Neuronal stem cell (in vitro differentiated cells): ENCODE results near the gene KRT23.

Experiments
- DNase-seq: peaks from one replicate; pipeline ENCODE4 v3.0.0-alpha.2; 2013; ENCODE audit warnings: low spot score
- H2AFZ ChIP-seq: one replicate; pipeline ENCODE4 v1.6.1; 2013; ENCODE audit warnings: mild to moderate bottlenecking, low read length, inconsistent platforms
- H2AK5ac ChIP-seq: 2 replicates; pipeline ENCODE4 v1.6.1; 2013; ENCODE audit warnings: low read depth, mild to moderate bottlenecking, inconsistent platforms, low read length, moderate library complexity, mixed read lengths
- H2BK120ac ChIP-seq: 2 replicates; pipeline ENCODE4 v1.6.1; 2013; ENCODE audit warnings: low read depth, mild to moderate bottlenecking, inconsistent platforms, low read length, moderate library complexity, mixed read lengths
- H2BK12ac ChIP-seq: one replicate; pipeline ENCODE4 v1.6.1; 2013; ENCODE audit warnings: low read length, inconsistent platforms
- H2BK15ac ChIP-seq: 2 replicates; pipeline ENCODE4 v1.6.1; 2013; ENCODE audit warnings: mild to moderate bottlenecking, low read length, inconsistent platforms, mixed read lengths
- H2BK5ac ChIP-seq: one replicate; pipeline ENCODE4 v1.6.1; 2013; ENCODE audit warnings: inconsistent platforms, mild to moderate bottlenecking, low read length, moderate library complexity
- H3K14ac ChIP-seq: one replicate; pipeline ENCODE4 v1.6.1; 2013; ENCODE audit warnings: low read length, inconsistent platforms
- H3K18ac ChIP-seq: 2 replicates; pipeline ENCODE4 v1.6.1; 2013; ENCODE audit warnings: low read length, inconsistent platforms
- H3K23ac ChIP-seq: 2 replicates; pipeline ENCODE4 v1.6.1; 2013; ENCODE audit warnings: low read depth, mild to moderate bottlenecking, mixed read lengths, low read length, inconsistent platforms; ENCODE audit not compliant: poor library complexity
- H3K27ac ChIP-seq: replicated peaks from 3 replicates; pipeline ENCODE4 v1.5.1; 2013; ENCODE audit warnings: low read length, inconsistent platforms
- H3K27me3 ChIP-seq, 3 experiments: 2 replicates each; pipeline ENCODE4 v1.6.1; 2013; ENCODE audit warnings: low read length in 3 of 3, mild to moderate bottlenecking in 2 of 3, inconsistent platforms in 1 of 3, low read depth in 1 of 3, mixed read lengths in 1 of 3, moderate library complexity in 1 of 3; ENCODE audit not compliant: control insufficient read depth in 3 of 3, insufficient read depth in 3 of 3
- H3K36me3 ChIP-seq, 2 donors: replicated peaks in 1 of 2; 2 replicates each; pipeline ENCODE4 v1.6.1; 2013; ENCODE audit warnings: low read length in 2 of 2; ENCODE audit not compliant: control insufficient read depth in 2 of 2, insufficient read depth in 2 of 2
- H3K4ac ChIP-seq: 2 replicates; pipeline ENCODE4 v1.6.1; 2013; ENCODE audit warnings: inconsistent platforms, mild to moderate bottlenecking, low read length, moderate library complexity
- H3K4me1 ChIP-seq, 2 donors: 1 replicate in 1 of 2; 2 replicates in 1 of 2; pipeline ENCODE4 v1.6.1; 2013; ENCODE audit warnings: low read length in 2 of 2, low read depth in 1 of 2; ENCODE audit not compliant: control insufficient read depth in 2 of 2, insufficient read depth in 1 of 2
- H3K4me2 ChIP-seq: one replicate; pipeline ENCODE4 v1.6.1; 2013; ENCODE audit warnings: mild to moderate bottlenecking, low read length, inconsistent platforms; ENCODE audit not compliant: insufficient read depth, poor library complexity, severe bottlenecking
- H3K4me3 ChIP-seq, 2 donors: 2 replicates each; pipeline ENCODE4 v1.5.1; 2013; ENCODE audit warnings: low read length in 2 of 2, mild to moderate bottlenecking in 2 of 2, inconsistent platforms in 1 of 2, moderate library complexity in 1 of 2
- H3K79me1 ChIP-seq: one replicate; pipeline ENCODE4 v1.6.1; 2013; ENCODE audit warnings: low read depth, mild to moderate bottlenecking, inconsistent platforms, low read length, moderate library complexity
- H3K9ac ChIP-seq: one replicate; pipeline ENCODE4 v1.6.1; 2013; ENCODE audit warnings: mild to moderate bottlenecking, low read depth, low read length, inconsistent platforms; ENCODE audit not compliant: poor library complexity
- H3K9me3 ChIP-seq, 2 donors: replicated peaks in 1 of 2; 2 replicates each; pipeline versions ENCODE3 to v1.6.1; 2013; ENCODE audit warnings: low read length in 2 of 2, mild to moderate bottlenecking in 2 of 2, inconsistent platforms in 1 of 2, low read depth in 1 of 2, mixed read lengths in 1 of 2, moderate library complexity in 1 of 2; ENCODE audit not compliant: control insufficient read depth in 2 of 2, insufficient read depth in 1 of 2
- H4K8ac ChIP-seq: one replicate; pipeline ENCODE4 v1.6.1; 2013; ENCODE audit warnings: low read depth, mild to moderate bottlenecking, inconsistent platforms, low read length, moderate library complexity
- H4K91ac ChIP-seq: one replicate; pipeline ENCODE4 v1.6.1; 2013; ENCODE audit warnings: low read length, low read depth, mild to moderate bottlenecking, inconsistent platforms; ENCODE audit not compliant: poor library complexity
- WGBS, 2 donors: extraction: QIAGEN DNeasy Blood & Tissue Kit; methylation state at CpG; one replicate each; pipeline ENCODE4 v1.1.7; 2013; ENCODE audit warnings: missing lambda C conversion rate in 2 of 2, mixed read lengths in 1 of 2; ENCODE audit not compliant: insufficient read length in 2 of 2, insufficient replicate concordance in 1 of 2; ENCODE audit errors: extremely low coverage in 2 of 2; 5-methylcytosine and 5-hydroxymethylcytosine counted together

Gene KRT23

DNA sequence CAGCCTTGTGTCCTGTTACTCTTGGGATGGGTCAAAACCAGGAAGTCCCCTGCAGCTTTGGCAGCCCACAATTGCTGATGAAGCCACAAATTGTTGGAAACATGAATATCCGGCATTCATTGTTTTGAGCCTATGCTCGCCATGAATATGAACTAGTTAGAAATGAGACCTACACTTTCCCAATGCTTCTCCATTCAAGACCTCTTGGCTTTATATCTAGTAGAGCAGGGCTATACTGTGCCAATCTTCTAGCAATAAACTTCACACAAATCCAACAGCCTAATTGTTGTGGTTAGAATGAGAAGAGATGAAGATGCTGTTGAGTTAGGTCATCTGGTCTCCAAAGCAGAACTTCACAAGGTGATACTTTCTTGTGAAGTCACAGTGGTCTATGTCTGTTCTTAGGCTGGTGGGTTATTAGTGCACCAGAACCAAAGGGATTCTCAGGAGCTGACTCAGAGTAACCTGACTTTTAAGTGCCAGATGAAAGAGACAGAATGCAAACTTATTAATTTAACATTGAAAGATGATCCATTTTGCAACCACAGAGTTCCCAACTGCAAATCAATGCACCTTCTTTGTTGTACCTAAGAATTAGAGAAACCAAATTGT is 13.7 kb upstream of the KRT23 start:
- H3K4ac ChIP-seq: no peak overlapping the region
- no peak overlapping the region for H2BK12ac ChIP-seq
- no peak overlapping the region for H2BK5ac ChIP-seq
- H3K14ac ChIP-seq: no peak overlapping the region
- H3K27me3 ChIP-seq: peaks cover 0 to 7% (median 0%) of the 10 kb centered on the region in 3 experiments
- peaks cover 0 to 3% of the 10 kb centered on the region in 2 donors for H3K4me1 ChIP-seq
- no peak overlapping the region for H3K27ac ChIP-seq
- H3K36me3 ChIP-seq: no peaks in the 10 kb centered on the region
- H3K79me1 ChIP-seq: no peaks in the 10 kb centered on the region
- no peak for DNase-seq
- no peak overlapping the region for H3K4me3 ChIP-seq
- H3K9ac ChIP-seq: no peak overlapping the region
- H4K8ac ChIP-seq: no peak overlapping the region
- no peak overlapping the region for H2AK5ac ChIP-seq
- no CpG with 5 or more reads among the region's 2 CpGs for WGBS, 2 donors
- no peak overlapping the region for H2BK15ac ChIP-seq
- no peak overlapping the region for H3K4me2 ChIP-seq
- H4K91ac ChIP-seq: no peak overlapping the region
- no peaks in the 10 kb centered on the region for H3K9me3 ChIP-seq
- H3K18ac ChIP-seq: no peak overlapping the region
- no peak overlapping the region for H2AFZ ChIP-seq
- no peak overlapping the region for H2BK120ac ChIP-seq
- H3K23ac ChIP-seq: no peak overlapping the region

GRCh38 chr17:40950176-40950575 is 12.7 kb upstream of the KRT23 start:
- Histone ChIP-seq H3K27me3 (peaks cover 0 to 7% (median 0%) of the 10 kb centered on the region in 3 experiments), H3K9ac (no peak overlapping the region), H3K79me1 (no peaks in the 10 kb centered on the region), H3K18ac (no peak overlapping the region), H2AFZ (no peak overlapping the region), H3K4me3 (no peak overlapping the region), H3K4me1 (peaks cover 0 to 6% of the 10 kb centered on the region in 2 donors), H3K4me2 (no peak overlapping the region), H3K9me3 (no peaks in the 10 kb centered on the region), H4K8ac (no peak overlapping the region), H2BK5ac (no peak overlapping the region), H3K14ac (no peak overlapping the region), H3K4ac (no peak overlapping the region), H3K23ac (no peak overlapping the region), H4K91ac (no peak overlapping the region), H2BK12ac (no peak overlapping the region), H3K36me3 (no peaks in the 10 kb centered on the region), H2AK5ac (no peak overlapping the region), H2BK15ac (no peak overlapping the region), H2BK120ac (no peak overlapping the region), H3K27ac (no peak overlapping the region)
- 100% methylated on average over 1 of the region's 7 CpGs; no CpG with 5 or more reads in 1 of the 2 donors for WGBS, 2 donors
- DNase-seq: no peak

- H3K4ac ChIP-seq: no peak overlapping the region
- H3K27ac ChIP-seq: peak overlapping the region; percentile 22
- H3K4me2 ChIP-seq: no peak overlapping the region
- no peaks in the 10 kb centered on the region for H3K79me1 ChIP-seq
- peak; percentile 18 for DNase-seq
- H2AK5ac ChIP-seq: no peak overlapping the region
- H4K91ac ChIP-seq: no peak overlapping the region
- H3K9ac ChIP-seq: no peak overlapping the region
- no peak overlapping the region for H2BK5ac ChIP-seq
- H3K14ac ChIP-seq: no peak overlapping the region
- WGBS, 2 donors: no CpG with 5 or more reads among the region's 10 CpGs
- H2BK120ac ChIP-seq: no peak overlapping the region
- H3K4me3 ChIP-seq: no peak overlapping the region
- no peaks in the 10 kb centered on the region for H3K9me3 ChIP-seq
- peaks cover 0 to 7% (median 0%) of the 10 kb centered on the region in 3 experiments for H3K27me3 ChIP-seq
- no peak overlapping the region for H3K23ac ChIP-seq
- peaks cover 0 to 9% of the 10 kb centered on the region in 2 donors for H3K4me1 ChIP-seq
- no peak overlapping the region for H2BK12ac ChIP-seq
- H4K8ac ChIP-seq: no peak overlapping the region
- H3K36me3 ChIP-seq: no peaks in the 10 kb centered on the region
- peak overlapping the region; percentile 8 for H2AFZ ChIP-seq
- H2BK15ac ChIP-seq: no peak overlapping the region
- H3K18ac ChIP-seq: no peak overlapping the region
Observed at GRCh38 chr17:40949418-40949817, 12.0 kb upstream of the KRT23 start.

- Histone ChIP-seq H2BK5ac (no peak overlapping the region), H3K23ac (no peak overlapping the region), H2BK120ac (no peak overlapping the region), H3K79me1 (no peaks in the 10 kb centered on the region), H3K4me1 (peaks cover 0 to 9% of the 10 kb centered on the region in 2 donors), H4K8ac (no peak overlapping the region), H3K4me2 (no peak overlapping the region), H3K18ac (no peak overlapping the region), H3K9ac (no peak overlapping the region), H3K27ac (no peak overlapping the region), H2BK12ac (no peak overlapping the region), H2AK5ac (no peak overlapping the region), H3K4me3 (no peak overlapping the region), H2BK15ac (no peak overlapping the region), H3K4ac (no peak overlapping the region), H3K36me3 (no peaks in the 10 kb centered on the region), H3K14ac (no peak overlapping the region), H2AFZ (no peak overlapping the region), H3K9me3 (no peaks in the 10 kb centered on the region), H4K91ac (no peak overlapping the region), H3K27me3 (peaks cover 0 to 7% (median 0%) of the 10 kb centered on the region in 3 experiments)
- WGBS, 2 donors: no CpG with 5 or more reads among the region's 2 CpGs
- no peak for DNase-seq
Observed at GRCh38 chr17:40947929-40948328, 10.5 kb upstream of the KRT23 start.
